WI38 (cell line): Measurements from ENCODE around the gene AKIRIN2.

Experiments used
- H3K4me3 ChIP-seq: 2 replicates; pipeline ENCODE4 v1.5.1; 2011; ENCODE audit warnings: low read depth, mild to moderate bottlenecking, control low read depth, low read length
- TF ChIP-seq, protein P1 (sequence below): IDR thresholded peaks from 2 replicates; pipeline ENCODE4 v1.5.1; 2012; ENCODE audit warnings: low read depth, mild to moderate bottlenecking, control low read depth, low read length

AKIRIN2 gene

DNA sequence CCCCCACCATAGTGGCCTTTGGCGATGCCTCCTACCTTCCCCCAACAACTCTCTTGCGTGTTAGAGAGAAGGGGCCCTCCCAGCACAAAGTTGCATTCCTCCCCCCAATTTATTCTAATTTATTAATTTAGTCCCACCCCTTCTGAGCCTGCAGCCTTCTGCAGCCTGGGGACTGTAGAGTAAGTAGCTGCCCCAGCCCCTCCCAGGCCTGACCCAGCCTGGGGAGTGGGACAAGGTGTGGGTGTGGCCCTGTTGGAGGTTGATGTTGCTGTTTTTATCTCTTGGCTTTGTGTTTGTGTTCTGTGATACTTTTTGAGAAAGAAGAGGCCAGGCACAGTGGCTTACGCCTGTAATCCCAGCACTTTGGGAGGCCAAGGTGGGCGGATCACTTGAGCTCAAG is 62.7 kb downstream of the AKIRIN2 start:
- H3K4me3 ChIP-seq, result no peak overlapping the region
- TF ChIP-seq, protein P1, sequence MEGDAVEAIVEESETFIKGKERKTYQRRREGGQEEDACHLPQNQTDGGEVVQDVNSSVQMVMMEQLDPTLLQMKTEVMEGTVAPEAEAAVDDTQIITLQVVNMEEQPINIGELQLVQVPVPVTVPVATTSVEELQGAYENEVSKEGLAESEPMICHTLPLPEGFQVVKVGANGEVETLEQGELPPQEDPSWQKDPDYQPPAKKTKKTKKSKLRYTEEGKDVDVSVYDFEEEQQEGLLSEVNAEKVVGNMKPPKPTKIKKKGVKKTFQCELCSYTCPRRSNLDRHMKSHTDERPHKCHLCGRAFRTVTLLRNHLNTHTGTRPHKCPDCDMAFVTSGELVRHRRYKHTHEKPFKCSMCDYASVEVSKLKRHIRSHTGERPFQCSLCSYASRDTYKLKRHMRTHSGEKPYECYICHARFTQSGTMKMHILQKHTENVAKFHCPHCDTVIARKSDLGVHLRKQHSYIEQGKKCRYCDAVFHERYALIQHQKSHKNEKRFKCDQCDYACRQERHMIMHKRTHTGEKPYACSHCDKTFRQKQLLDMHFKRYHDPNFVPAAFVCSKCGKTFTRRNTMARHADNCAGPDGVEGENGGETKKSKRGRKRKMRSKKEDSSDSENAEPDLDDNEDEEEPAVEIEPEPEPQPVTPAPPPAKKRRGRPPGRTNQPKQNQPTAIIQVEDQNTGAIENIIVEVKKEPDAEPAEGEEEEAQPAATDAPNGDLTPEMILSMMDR, result no peak

DNA sequence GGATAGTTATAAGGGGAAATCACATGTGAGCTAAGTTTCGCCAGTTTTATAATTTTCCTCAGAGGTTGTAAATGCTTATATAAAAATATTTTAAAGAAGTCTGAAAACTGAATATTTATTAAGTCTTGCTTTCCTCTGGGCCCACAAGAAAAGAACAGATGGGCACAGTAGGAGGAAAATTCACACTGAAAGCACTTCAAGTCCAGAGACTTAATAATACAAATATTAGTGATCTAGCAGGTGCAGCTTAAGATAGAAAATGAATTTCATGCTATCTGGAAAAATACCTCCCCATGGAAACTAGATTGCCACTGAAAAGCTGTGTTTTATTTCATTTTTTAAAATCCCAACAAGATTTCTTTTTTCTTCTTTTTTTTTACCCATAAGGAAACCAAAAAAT is 64.9 kb downstream of the AKIRIN2 start:
- TF ChIP-seq, protein P1, result no peak
- H3K4me3 ChIP-seq, result no peak overlapping the region

DNA sequence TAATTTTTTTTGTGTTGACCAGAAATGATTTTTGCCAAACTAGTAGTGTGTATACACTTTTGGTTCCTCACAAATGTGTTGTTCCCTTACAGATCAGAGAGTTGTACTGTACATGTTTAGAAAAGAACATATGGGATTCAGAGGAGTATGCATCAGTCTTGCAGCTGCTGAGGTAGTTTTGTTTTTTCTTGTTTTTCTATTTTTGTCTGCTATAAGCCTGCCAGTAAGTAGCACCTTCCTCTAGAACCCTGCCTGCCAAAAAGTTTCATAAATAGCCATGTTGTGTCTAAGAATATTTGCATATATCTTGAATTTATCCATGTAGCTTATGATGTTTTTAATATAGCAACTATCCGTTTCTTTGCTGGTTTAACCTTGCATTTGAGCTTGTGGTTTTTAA is 65.7 kb downstream of the AKIRIN2 start:
- no peak overlapping the region for H3K4me3 ChIP-seq
- TF ChIP-seq, protein P1, result no peak

DNA sequence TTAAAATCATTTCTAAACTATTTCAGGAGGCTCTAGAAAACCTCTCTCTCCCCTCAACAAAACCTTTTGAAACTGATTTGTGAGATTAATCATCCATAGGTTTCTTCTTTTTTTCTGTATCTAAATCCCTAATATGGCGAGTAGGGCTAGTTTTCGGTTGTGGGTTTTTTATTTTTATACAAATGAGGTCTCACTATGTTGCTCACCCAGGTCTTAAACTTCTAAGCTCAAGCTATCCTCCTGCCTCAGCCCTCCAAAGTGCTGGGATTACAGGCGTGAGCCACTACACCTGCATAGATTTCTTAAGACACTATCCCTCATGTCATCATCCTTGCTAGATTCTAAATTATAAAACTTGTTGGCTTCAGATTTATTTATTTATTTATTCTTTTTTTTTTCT is 68.2 kb downstream of the AKIRIN2 start:
- no peak overlapping the region for H3K4me3 ChIP-seq
- TF ChIP-seq, protein P1, result no peak

DNA sequence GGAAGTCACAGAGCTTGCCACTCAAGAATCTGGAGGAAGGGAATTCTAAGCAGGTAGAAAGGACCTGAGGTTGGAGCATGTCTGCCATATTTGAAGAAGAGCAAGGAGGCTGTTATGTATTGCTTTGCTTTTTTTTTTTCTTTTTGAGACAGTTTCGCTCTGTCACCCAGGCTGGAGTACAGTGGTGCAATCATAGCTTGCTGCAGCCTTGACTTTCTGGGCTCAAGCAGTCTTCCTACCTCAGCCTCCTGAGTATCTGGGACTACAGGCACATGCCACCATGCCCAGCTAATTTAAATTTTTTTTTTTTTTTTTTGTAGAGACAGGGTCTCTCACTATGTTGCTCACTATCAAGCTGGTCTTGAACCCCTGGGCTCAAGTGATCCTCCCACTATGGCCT is 71.3 kb downstream of the AKIRIN2 start:
- TF ChIP-seq, protein P1, result no peak
- no peak overlapping the region for H3K4me3 ChIP-seq

DNA sequence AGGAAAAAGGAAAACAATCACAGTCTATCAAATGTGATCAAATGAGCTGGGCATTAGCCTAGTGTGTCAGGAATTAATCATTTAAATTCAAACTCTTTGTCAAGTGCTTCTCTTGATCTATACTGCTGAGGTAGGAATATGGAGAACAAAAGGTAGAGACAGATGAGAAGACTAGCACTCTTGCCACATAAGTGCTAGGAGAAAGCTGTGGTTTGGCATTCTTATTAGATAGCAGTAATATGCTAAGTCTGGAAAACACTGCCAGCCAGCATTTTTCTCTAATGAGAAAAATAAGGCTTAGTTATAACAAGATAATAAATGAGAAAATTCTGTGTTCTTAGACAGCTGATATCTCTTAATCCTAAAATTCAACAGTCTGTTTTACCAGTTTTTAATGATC is 73.2 kb downstream of the AKIRIN2 start:
- no peak overlapping the region for H3K4me3 ChIP-seq
- TF ChIP-seq, protein P1, result no peak

DNA sequence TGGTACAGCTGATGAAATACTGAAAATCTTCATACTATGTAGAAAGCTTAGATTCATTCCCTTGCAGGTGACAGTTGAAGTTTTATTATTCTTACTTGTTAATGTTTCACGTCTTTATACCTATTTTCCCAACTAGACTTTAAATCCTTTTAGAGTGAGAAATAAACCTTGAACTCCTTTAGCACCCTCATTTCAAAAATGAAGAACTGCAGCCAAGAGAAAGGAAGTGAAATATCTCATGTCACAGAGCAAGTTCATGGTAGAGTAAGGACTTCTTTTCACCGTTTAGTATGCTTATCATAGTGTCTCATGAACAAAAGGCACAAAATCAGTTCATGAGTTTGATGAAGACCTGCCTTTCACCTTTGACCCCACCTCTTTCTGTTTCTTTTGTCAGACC is 73.6 kb downstream of the AKIRIN2 start:
- H3K4me3 ChIP-seq, result no peak overlapping the region
- TF ChIP-seq, protein P1, result no peak
